K562 (cell line): ENCODE data around the gene INPP4B. TPM values are rescaled to one million over a fixed set of nuclear protein-coding genes. Genes with fewer than 3 reads are reported as not detected.

Experiments
- ATAC-seq: fragments of 200-7000 bp; cut with Tn5 transposase; 3 replicates; pipeline ENCODE4 v1.9.1; 2020; ENCODE audit warnings: moderate library complexity
- BruUV-seq: library from RNA; stranded (reverse); fragments of 400-500 nt; replicated peaks from 2 replicates; lab custom pipeline; 2021; lab: Mats Ljungman, UMichigan
- CTCF ChIA-PET: fragments of 300-600 bp; formaldehyde crosslinking; extraction: SDS; loops from one replicate; lab custom pipeline; 2021; ENCODE audit warnings: low intra/inter-chr PET ratio; lab: Yijun Ruan, JAX
- POLR2A ChIA-PET: fragments of 300-600, 350-650 bp; sonication (Branson Sonifier 250); formaldehyde crosslinking; extraction: SDS; loops from one replicate; lab custom pipeline; 2021; ENCODE audit warnings: antibody characterized with exemption, inconsistent platforms; lab: Yijun Ruan, JAX
- DNase-seq, 4 experiments: peaks; one replicate each; pipeline versions ENCODE4 v3.0.0 to v3.0.0-alpha.2; 2011 to 2018; ENCODE audit warnings: low spot score in 3 of 4, mixed read lengths in 3 of 4; ENCODE audit errors: extremely low read depth in 1 of 4
- FAIRE-seq: peaks from 2 replicates; lab custom pipeline; 2011; peaks lifted over from hg19 to GRCh38; lab: Jason Lieb, UNC
- H2AFZ ChIP-seq: 2 replicates; pipeline ENCODE4 v1.6.0; 2011; ENCODE audit warnings: low read depth, low read length, control low read depth, inconsistent platforms
- H3K27ac ChIP-seq: fragments of 200-600 bp; 3 replicates; pipeline ENCODE4 v1.8.0; 2011; ENCODE audit warnings: low read depth, mild to moderate bottlenecking, control low read depth, inconsistent platforms, low read length, moderate library complexity, mixed read lengths; ENCODE audit errors: extremely low read depth
- H3K27me3 ChIP-seq, 2 experiments: fragments of 300-600 bp in 1 of 2; 2 replicates in 1 of 2; 3 replicates in 1 of 2; pipeline versions ENCODE4 v1.6.0 to v1.8.0; 2011; ENCODE audit warnings: inconsistent platforms in 2 of 2, low read length in 2 of 2, mild to moderate bottlenecking in 1 of 2, mixed read lengths in 1 of 2, moderate library complexity in 1 of 2; ENCODE audit not compliant: control insufficient read depth in 2 of 2, insufficient read depth in 2 of 2
- H3K36me3 ChIP-seq: fragments of 300-600 bp; 3 replicates; pipeline ENCODE4 v1.8.0; 2011; ENCODE audit warnings: mild to moderate bottlenecking, low read length, inconsistent platforms; ENCODE audit not compliant: control insufficient read depth, insufficient read depth
- H3K4me1 ChIP-seq, 2 experiments: fragments of 200-600 bp in 1 of 2; replicated peaks in 1 of 2; 2 replicates in 1 of 2; 3 replicates in 1 of 2; pipeline versions ENCODE4 v1.5.1 to v1.8.0; 2011; ENCODE audit warnings: inconsistent platforms in 2 of 2, low read length in 2 of 2, mild to moderate bottlenecking in 1 of 2, mixed read lengths in 1 of 2, moderate library complexity in 1 of 2; ENCODE audit not compliant: control insufficient read depth in 2 of 2, insufficient read depth in 2 of 2
- H3K4me2 ChIP-seq: 2 replicates; pipeline ENCODE4 v1.6.1; 2011; ENCODE audit warnings: low read length, control low read depth, inconsistent platforms, mixed read lengths; ENCODE audit not compliant: insufficient read depth
- H3K4me3 ChIP-seq: fragments of 200-600 bp; sonication (generic), shearing (Covaris generic); 2 replicates; pipeline ENCODE4 v1.5.1; 2016; ENCODE audit warnings: control low read depth, inconsistent platforms
- H3K79me2 ChIP-seq: fragments of 200-600 bp; 3 replicates; pipeline ENCODE4 v1.8.0; 2011; ENCODE audit warnings: low read length, inconsistent platforms; ENCODE audit not compliant: control insufficient read depth, insufficient read depth
- H3K9ac ChIP-seq, 2 experiments: 2 replicates each; pipeline versions ENCODE4 v1.6.0 to v1.6.1; 2011; ENCODE audit warnings: low read depth in 2 of 2, low read length in 2 of 2, control low read depth in 1 of 2, inconsistent platforms in 1 of 2, mild to moderate bottlenecking in 1 of 2, mixed read lengths in 1 of 2; ENCODE audit not compliant: insufficient read depth in 1 of 2
- H3K9me1 ChIP-seq: one replicate; pipeline ENCODE4 v1.6.0; 2011; ENCODE audit warnings: inconsistent platforms, mild to moderate bottlenecking, low read length, moderate library complexity; ENCODE audit not compliant: control insufficient read depth, insufficient read depth
- H3K9me3 ChIP-seq: replicated peaks from 2 replicates; pipeline ENCODE4 v1.5.1; 2011; ENCODE audit warnings: low read depth, low read length, inconsistent platforms; ENCODE audit not compliant: control insufficient read depth, insufficient read depth
- H4K20me1 ChIP-seq: replicated peaks from 2 replicates; pipeline ENCODE4 v1.6.1; 2011; ENCODE audit warnings: low read length, inconsistent platforms, mixed read lengths; ENCODE audit not compliant: control insufficient read depth, insufficient read depth
- BMI1 ChIP-seq: fragments of 150-350 bp; IDR thresholded peaks from 2 replicates; pipeline ENCODE4 v1.6.1; 2014; ENCODE audit warnings: low read length
- CBFA2T2 ChIP-seq: fragments of 450-650 bp; conservative IDR thresholded peaks from 2 replicates; pipeline ENCODE4 v1.6.1; 2017; ENCODE audit warnings: mild to moderate bottlenecking
- ZNF324 ChIP-seq: fragments of 250-450 bp; sonication (Bioruptor Pico); IDR thresholded peaks from 2 replicates; pipeline ENCODE4 v1.4.0; 2020; ENCODE audit warnings: mild to moderate bottlenecking
- ZNF431 ChIP-seq: sonication (generic); formaldehyde crosslinking; IDR thresholded peaks from 2 replicates; pipeline ENCODE4 v1.8.0; 2022; ENCODE audit warnings: mild to moderate bottlenecking, missing genetic modification reagents
- in situ Hi-C: fragments of 300-500 bp; cut with MboI; formaldehyde crosslinking; loops from 4 replicates; pipeline ENCODE4 v1.15.0; 2018; ENCODE audit warnings: inconsistent platforms, mixed read lengths
- intact Hi-C: fragments of 100-400 bp; cut with micrococcal nuclease; formaldehyde crosslinking; loops from 2 replicates; pipeline ENCODE4 v1.14.2; 2022
- polyA plus RNA-seq, 8 experiments: library from polyadenylated mRNA; depleted of rRNA in 4 of 8; stranded (reverse) in 5 of 8; unstranded in 3 of 8; fragments of >200 nt; fragmentation: Nextera tagmentation in 2 of 8; fragmentation: Illumina TruSeq in 1 of 8; extraction: Ambion mirVana in 2 of 8; extraction: Trizol in 1 of 8; gene quantifications; 2 replicates each; pipeline versions ENCODE4 v1.2.1 to v1.2.3, GENCODE V29; 2011 to 2014; ENCODE audit warnings: inconsistent platforms in 1 of 8, missing spikeins in 1 of 8
- total RNA-seq, 7 experiments: library from RNA; depleted of rRNA in 6 of 7; stranded (reverse); fragments of >200 nt in 6 of 7; fragmentation: Illumina TruSeq in 2 of 7; extraction: Trizol in 2 of 7; gene quantifications; 2 replicates each; pipeline versions ENCODE4 v1.2.1 to v1.2.3, GENCODE V29; 2011 to 2021; ENCODE audit warnings: low replicate concordance in 1 of 7
- TF ChIP-seq, protein P1 (sequence below): fragments of 450-650 bp; formaldehyde crosslinking; IDR thresholded peaks from 2 replicates; pipeline ENCODE4 v1.4.0; 2020; ENCODE audit warnings: mild to moderate bottlenecking, moderate library complexity
- TF ChIP-seq, protein P2 (sequence below): fragments of 250-450 bp; sonication (Bioruptor Pico); IDR thresholded peaks from 2 replicates; pipeline ENCODE4 v1.8.0; 2022; ENCODE audit warnings: inconsistent platforms, mild to moderate bottlenecking, moderate library complexity, borderline replicate concordance

The INPP4B gene
- total and polyA plus RNA-seq, 9 of the 15 experiments (the other 6 are each of a cell fraction or from before 2014, with no cell fraction given): 0.04 to 0.11 TPM; not detected in 7

DNA sequence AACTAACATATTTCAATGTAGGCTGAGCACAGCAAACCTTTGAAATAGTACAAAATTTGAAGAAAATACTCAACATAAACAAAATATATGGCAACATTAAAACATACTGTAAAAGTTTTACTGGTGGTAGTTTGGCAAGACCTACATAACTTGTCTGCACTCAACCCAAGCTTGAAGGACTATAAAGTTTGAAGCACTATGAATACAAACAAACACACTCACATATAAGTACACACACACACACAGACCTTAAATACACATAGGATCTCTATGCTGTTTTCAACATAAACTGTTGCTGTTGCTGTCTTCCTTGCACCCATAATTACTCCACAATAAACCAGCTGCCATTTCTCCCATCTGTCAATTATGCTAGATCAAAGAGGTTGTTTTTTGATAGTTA, 620.1 kb downstream of the INPP4B start:
- no peak overlapping the region for H2AFZ ChIP-seq
- POLR2A ChIA-PET: no interaction called here
- ATAC-seq (no peak), DNase-seq (no peak), FAIRE-seq (no peak)
- H3K79me2 ChIP-seq: no peaks in the 10 kb centered on the region
- H3K9me3 ChIP-seq: no peaks in the 10 kb centered on the region
- intact Hi-C loops: no loop called here
- H3K4me1 ChIP-seq: no peaks in the 10 kb centered on the region
- no peaks in the 10 kb centered on the region for H3K36me3 ChIP-seq
- no peak overlapping the region for H3K9ac ChIP-seq
- no peaks in the 10 kb centered on the region for H3K27me3 ChIP-seq
- H3K27ac ChIP-seq: no peak overlapping the region
- H3K4me2 ChIP-seq: no peak overlapping the region
- no peak overlapping the region for H3K4me3 ChIP-seq
- no TSS peak for BruUV-seq
- no peaks in the 10 kb centered on the region for H3K9me1 ChIP-seq
- no peak for TF ChIP-seq ZNF324 (CRISPR knock-in tag)
- TF ChIP-seq, all 486 proteins: peak for 0
- in situ Hi-C loops: no loop called here
- no peaks in the 10 kb centered on the region for H4K20me1 ChIP-seq
- CTCF ChIA-PET: no interaction called here

DNA sequence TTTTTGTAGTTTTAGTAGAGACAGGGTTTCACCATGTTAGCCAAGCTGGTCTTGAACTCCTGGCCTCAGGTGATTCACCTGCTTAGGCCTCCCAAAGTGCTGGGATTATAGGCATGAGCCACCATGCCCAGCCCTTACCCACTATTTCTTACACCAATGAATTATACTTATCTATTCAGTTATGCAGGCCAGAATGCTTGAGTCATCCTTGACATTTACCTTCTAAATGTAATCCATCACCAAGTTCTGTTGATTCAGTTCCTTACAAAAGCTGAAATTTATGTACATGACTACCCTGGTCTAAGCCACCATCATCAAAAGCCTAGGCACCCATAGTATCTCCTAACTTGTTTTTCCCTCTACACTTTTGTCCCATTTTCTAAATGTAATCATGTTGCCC, 624.0 kb downstream of the INPP4B start:
- in situ Hi-C loops (no loop called here), intact Hi-C loops (no loop called here)
- no peaks in the 10 kb centered on the region for H3K36me3 ChIP-seq
- H2AFZ ChIP-seq: no peak overlapping the region
- no TSS peak for BruUV-seq
- FAIRE-seq (no peak), DNase-seq (no peak), ATAC-seq (no peak)
- H4K20me1 ChIP-seq: no peaks in the 10 kb centered on the region
- H3K9ac ChIP-seq: no peak overlapping the region
- H3K27ac ChIP-seq: no peak overlapping the region
- TF ChIP-seq, protein P1, sequence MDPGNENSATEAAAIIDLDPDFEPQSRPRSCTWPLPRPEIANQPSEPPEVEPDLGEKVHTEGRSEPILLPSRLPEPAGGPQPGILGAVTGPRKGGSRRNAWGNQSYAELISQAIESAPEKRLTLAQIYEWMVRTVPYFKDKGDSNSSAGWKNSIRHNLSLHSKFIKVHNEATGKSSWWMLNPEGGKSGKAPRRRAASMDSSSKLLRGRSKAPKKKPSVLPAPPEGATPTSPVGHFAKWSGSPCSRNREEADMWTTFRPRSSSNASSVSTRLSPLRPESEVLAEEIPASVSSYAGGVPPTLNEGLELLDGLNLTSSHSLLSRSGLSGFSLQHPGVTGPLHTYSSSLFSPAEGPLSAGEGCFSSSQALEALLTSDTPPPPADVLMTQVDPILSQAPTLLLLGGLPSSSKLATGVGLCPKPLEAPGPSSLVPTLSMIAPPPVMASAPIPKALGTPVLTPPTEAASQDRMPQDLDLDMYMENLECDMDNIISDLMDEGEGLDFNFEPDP (CRISPR knock-in tag): no peak
- TF ChIP-seq CBFA2T2 (no peak), BMI1 (no peak), ZNF431 (no peak)
- TF ChIP-seq, protein P2, sequence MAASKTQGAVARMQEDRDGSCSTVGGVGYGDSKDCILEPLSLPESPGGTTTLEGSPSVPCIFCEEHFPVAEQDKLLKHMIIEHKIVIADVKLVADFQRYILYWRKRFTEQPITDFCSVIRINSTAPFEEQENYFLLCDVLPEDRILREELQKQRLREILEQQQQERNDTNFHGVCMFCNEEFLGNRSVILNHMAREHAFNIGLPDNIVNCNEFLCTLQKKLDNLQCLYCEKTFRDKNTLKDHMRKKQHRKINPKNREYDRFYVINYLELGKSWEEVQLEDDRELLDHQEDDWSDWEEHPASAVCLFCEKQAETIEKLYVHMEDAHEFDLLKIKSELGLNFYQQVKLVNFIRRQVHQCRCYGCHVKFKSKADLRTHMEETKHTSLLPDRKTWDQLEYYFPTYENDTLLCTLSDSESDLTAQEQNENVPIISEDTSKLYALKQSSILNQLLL (CRISPR knock-in tag): no peak
- CTCF ChIA-PET: no interaction called here
- H3K9me3 ChIP-seq: no peaks in the 10 kb centered on the region
- no peak overlapping the region for H3K4me3 ChIP-seq
- no peaks in the 10 kb centered on the region for H3K79me2 ChIP-seq
- no peaks in the 10 kb centered on the region for H3K27me3 ChIP-seq
- no peaks in the 10 kb centered on the region for H3K4me1 ChIP-seq
- H3K4me2 ChIP-seq: no peak overlapping the region
- POLR2A ChIA-PET: no interaction called here
- H3K9me1 ChIP-seq: no peaks in the 10 kb centered on the region
